ENCODE data around the gene WNT16. TPM values are rescaled to one million over a fixed set of nuclear protein-coding genes. Genes with fewer than 3 reads are reported as not detected.

WNT16 gene
- total and polyA plus RNA-seq, 7 experiments from 2014 or later = not detected

DNA sequence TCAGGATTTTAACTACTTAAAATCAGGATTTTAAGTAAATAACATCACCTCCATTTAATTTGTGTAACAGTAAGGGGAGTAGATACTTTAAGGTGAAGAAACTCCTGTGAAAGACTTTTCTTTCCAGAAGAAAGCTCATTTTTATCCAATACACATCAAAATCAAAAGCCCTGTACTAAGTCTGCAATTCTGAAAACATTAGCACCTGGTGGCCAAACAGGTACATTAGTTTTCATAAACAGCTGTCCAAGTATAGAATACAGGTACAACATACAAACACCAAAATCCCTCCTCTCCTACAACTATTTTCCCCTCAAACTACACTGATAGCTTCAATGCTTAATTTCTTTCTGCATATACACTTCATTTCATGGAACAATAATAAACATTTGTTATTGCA, 44.4 kb downstream of the WNT16 start:
- ChIA-PET POLR2A (interaction anchor here (0.8 kb wide), 1 partner anchor 14 kb away, joined by 3 read pairs; no protein-coding TSS in a partner anchor), CTCF (interaction anchor here (0.7 to 1.6 kb wide), 4 partner anchors 13 to 621 kb away, joined by 3 to 4 read pairs (median 3); no protein-coding TSS in a partner anchor)
- Mint-ChIP-seq H3K27ac (peak overlapping the region in 2 of 9 donors; percentile 7 to 62), H3K4me1 (peaks cover 4 to 47% (median 11%) of the 10 kb centered on the region in 7 donors), H3K4me3 (no peak overlapping the region), H3K27me3 (no peaks in the 10 kb centered on the region), H3K36me3 (peaks cover 10 to 31% (median 17%) of the 10 kb centered on the region in 5 donors), H3K9me3 (no peaks in the 10 kb centered on the region)
- Histone ChIP-seq H3K27ac (ENCODE audit: low read depth, low read length) (no peak overlapping the region), H3K9me3 (ENCODE audit: control insufficient read depth in 2 of 3, low read length in 3 of 3) (no peaks in the 10 kb centered on the region), H3K4me1 (ENCODE audit: control insufficient read depth in 2 of 2, insufficient read depth in 2 of 2, low read length in 2 of 2) (peaks cover 0 to 11% of the 10 kb centered on the region in 2 donors), H3K36me3 (ENCODE audit: control insufficient read depth in 2 of 3, insufficient read depth in 3 of 3, low read length in 3 of 3) (peaks cover 0 to 12% (median 0%) of the 10 kb centered on the region in 3 experiments), H3K27me3 (ENCODE audit: control insufficient read depth in 2 of 2, insufficient read depth in 2 of 2, low read length in 2 of 2) (no peaks in the 10 kb centered on the region), H3K4me3 (ENCODE audit: low read length) (no peak overlapping the region)
- no peak for DNase-seq
- intact Hi-C loops (cut with micrococcal nuclease) = no loop called here
- no peak for ATAC-seq

DNA sequence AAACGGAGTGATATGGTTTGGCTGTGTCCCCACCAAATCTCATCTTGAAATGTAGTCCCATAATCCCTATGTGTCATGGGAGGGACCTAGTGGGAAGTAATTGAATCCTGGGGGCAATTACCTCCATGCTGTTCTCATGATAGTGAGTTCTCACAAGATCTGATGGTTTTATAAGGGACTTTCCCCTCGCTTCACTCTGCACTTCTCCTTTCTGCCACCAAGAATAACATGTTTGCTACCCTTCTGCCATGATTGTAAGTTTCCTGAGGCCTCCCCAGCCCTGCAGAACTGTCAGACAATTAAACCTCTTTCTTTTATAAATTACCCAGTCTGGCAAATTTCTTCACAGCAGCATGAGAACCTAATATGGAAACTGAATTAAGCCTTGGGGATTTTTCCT, 48.2 kb downstream of the WNT16 start:
- intact Hi-C loops (cut with micrococcal nuclease) = no loop called here
- Mint-ChIP-seq H3K36me3 (peaks cover 9 to 26% (median 15%) of the 10 kb centered on the region in 5 donors), H3K4me3 (no peak overlapping the region), H3K9me3 (no peaks in the 10 kb centered on the region), H3K4me1 (peaks cover 4 to 37% (median 12%) of the 10 kb centered on the region in 7 donors), H3K27ac (peak overlapping the region in 1 of 9 donors; percentile 25), H3K27me3 (no peaks in the 10 kb centered on the region)
- Histone ChIP-seq H3K27me3 (ENCODE audit: control insufficient read depth in 2 of 2, insufficient read depth in 2 of 2, low read length in 2 of 2) (no peaks in the 10 kb centered on the region), H3K4me1 (ENCODE audit: control insufficient read depth in 2 of 2, insufficient read depth in 2 of 2, low read length in 2 of 2) (peaks cover 0 to 11% of the 10 kb centered on the region in 2 donors), H3K27ac (ENCODE audit: low read depth, low read length) (no peak overlapping the region), H3K9me3 (ENCODE audit: control insufficient read depth in 2 of 3, low read length in 3 of 3) (no peaks in the 10 kb centered on the region), H3K36me3 (ENCODE audit: control insufficient read depth in 2 of 3, insufficient read depth in 3 of 3, low read length in 3 of 3) (peaks cover 0 to 18% (median 0%) of the 10 kb centered on the region in 3 experiments), H3K4me3 (ENCODE audit: low read length) (no peak overlapping the region)
- DNase-seq = no peak
- CTCF ChIA-PET = no interaction called here
- POLR2A ChIA-PET = interaction anchor here (1.4 kb wide), 1 partner anchor 9 kb away, joined by 3 read pairs; no protein-coding TSS in a partner anchor
- ATAC-seq = no peak

DNA sequence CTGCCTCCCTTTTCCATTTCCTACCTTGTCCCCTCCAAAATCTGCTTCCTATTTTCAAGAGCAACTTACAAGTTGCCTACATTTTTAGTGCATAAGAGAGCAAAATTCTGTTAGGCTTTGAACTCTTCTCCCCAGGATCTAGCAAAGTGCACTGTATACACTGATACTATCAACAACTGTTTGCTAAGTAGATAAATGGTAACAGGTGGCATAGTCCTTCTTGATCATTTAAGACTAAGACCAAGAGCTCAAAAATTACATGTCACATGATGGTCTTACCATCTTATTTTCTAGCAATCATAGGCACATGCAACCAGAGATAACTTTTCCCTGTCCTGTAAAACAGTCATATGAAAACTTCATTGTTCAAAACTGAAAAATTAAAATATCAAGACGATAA, 51.1 kb downstream of the WNT16 start:
- CTCF ChIA-PET = no interaction called here
- peak overlapping the region in 1 of 9 donors; percentile 56 for H3K27ac Mint-ChIP-seq

DNA sequence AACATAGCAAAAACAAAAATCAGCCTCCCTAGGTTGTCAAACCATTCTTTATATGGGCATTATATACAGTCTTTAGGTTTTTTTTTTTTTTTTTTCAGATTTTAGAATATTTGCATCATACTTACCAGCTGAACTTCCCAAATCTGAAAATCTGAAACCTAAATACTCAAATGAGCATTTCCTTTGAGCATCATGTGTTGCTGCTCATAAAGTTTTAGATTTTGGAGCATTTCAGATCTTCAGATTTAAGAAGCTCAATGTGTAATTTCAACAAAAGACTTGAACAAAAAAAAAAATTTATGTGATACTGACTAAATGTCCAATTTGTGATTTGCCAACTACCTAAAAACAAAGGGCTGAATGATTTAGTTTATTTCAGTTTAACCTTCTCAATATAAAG, 53.7 kb downstream of the WNT16 start:
- DNase-seq = no peak
- H3K9me3 ChIP-seq (ENCODE audit: control insufficient read depth in 2 of 3, low read length in 3 of 3) = no peaks in the 10 kb centered on the region
- peaks cover 0 to 6% (median 0%) of the 10 kb centered on the region in 3 experiments for H3K36me3 ChIP-seq (ENCODE audit: control insufficient read depth in 2 of 3, insufficient read depth in 3 of 3, low read length in 3 of 3)
- no peak overlapping the region for H3K27ac ChIP-seq (ENCODE audit: low read depth, low read length)
- Mint-ChIP-seq H3K27ac (peak overlapping the region in 2 of 9 donors; percentile 48 to 55), H3K27me3 (no peaks in the 10 kb centered on the region), H3K36me3 (peaks cover 3 to 15% (median 8%) of the 10 kb centered on the region in 5 donors), H3K4me3 (no peak overlapping the region), H3K4me1 (peaks cover 22 to 55% (median 50%) of the 10 kb centered on the region in 7 donors), H3K9me3 (no peaks in the 10 kb centered on the region)
- H3K4me1 ChIP-seq (ENCODE audit: control insufficient read depth in 2 of 2, insufficient read depth in 2 of 2, low read length in 2 of 2) = peaks cover 0 to 32% of the 10 kb centered on the region in 2 donors
- no peak for ATAC-seq
- POLR2A ChIA-PET = interaction anchor here (0.9 kb wide), 1 partner anchor 16 kb away, joined by 3 read pairs; no protein-coding TSS in a partner anchor
- H3K4me3 ChIP-seq (ENCODE audit: low read length) = no peak overlapping the region
- CTCF ChIA-PET = interaction anchor here (1.0 kb wide), 1 partner anchor 19 kb away, joined by 3 read pairs; no protein-coding TSS in a partner anchor
- no peaks in the 10 kb centered on the region for H3K27me3 ChIP-seq (ENCODE audit: control insufficient read depth in 2 of 2, insufficient read depth in 2 of 2, low read length in 2 of 2)
- intact Hi-C loops (cut with micrococcal nuclease) = no loop called here

More for the DNA sequence above, 51.1 kb downstream of the WNT16 start:
- H3K36me3 ChIP-seq (ENCODE audit: control insufficient read depth in 2 of 3, insufficient read depth in 3 of 3, low read length in 3 of 3) = peaks cover 0 to 18% (median 0%) of the 10 kb centered on the region in 3 experiments
- DNase-seq = no peak
- no peak for ATAC-seq
- H3K9me3 ChIP-seq (ENCODE audit: control insufficient read depth in 2 of 3, low read length in 3 of 3) = no peaks in the 10 kb centered on the region
- no peaks in the 10 kb centered on the region for H3K27me3 Mint-ChIP-seq
- H3K9me3 Mint-ChIP-seq = no peaks in the 10 kb centered on the region
- peaks cover 0 to 17% of the 10 kb centered on the region in 2 donors for H3K4me1 ChIP-seq (ENCODE audit: control insufficient read depth in 2 of 2, insufficient read depth in 2 of 2, low read length in 2 of 2)
- intact Hi-C loops (cut with micrococcal nuclease) = loop anchor here in 1 of 2 donors (2.0 kb wide), 1 partner anchor 17 kb away; the partner anchor contains the start of gene FAM3C
- H3K4me3 Mint-ChIP-seq = no peak overlapping the region
- peaks cover 18 to 46% (median 28%) of the 10 kb centered on the region in 7 donors for H3K4me1 Mint-ChIP-seq
- H3K36me3 Mint-ChIP-seq = peaks cover 9 to 24% (median 16%) of the 10 kb centered on the region in 5 donors
- H3K27ac ChIP-seq (ENCODE audit: low read depth, low read length) = no peak overlapping the region
- no peak overlapping the region for H3K4me3 ChIP-seq (ENCODE audit: low read length)
- H3K27me3 ChIP-seq (ENCODE audit: control insufficient read depth in 2 of 2, insufficient read depth in 2 of 2, low read length in 2 of 2) = no peaks in the 10 kb centered on the region
- POLR2A ChIA-PET = interaction anchor here (1.2 kb wide), 1 partner anchor 15 kb away, joined by 3 read pairs; no protein-coding TSS in a partner anchor

DNA sequence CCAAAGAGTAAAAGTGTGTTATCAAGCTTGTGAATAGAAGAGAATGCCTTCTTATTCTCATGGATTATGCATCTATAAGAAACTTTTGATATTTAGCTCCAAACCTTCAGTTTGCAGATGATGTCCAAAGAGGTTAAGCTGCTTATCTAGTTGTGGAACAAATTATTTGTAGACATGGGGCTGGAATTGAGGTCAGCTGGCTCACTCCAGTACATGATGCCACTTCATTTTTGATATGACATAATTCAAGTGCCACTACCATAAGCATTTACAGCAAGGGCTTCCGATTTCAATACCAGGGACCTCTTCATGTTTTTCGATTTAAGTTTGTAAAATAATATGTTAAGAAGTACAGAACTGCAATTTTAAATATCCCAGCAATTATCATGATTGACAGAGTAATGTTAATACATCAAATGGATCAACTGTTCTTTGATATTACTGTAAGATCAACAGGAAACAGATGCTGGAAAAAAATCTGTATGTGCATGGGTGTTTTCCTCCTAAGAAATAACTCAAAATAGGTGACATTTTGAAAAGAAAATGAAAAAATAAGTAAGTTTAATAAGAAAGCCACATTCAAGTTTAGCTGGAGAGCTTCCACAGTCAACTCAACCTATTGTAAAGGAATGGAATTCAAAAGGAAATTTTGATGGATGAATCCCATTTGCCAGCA, 54.6 kb downstream of the WNT16 start:
- no peaks in the 10 kb centered on the region for H3K9me3 ChIP-seq (ENCODE audit: control insufficient read depth in 2 of 3, low read length in 3 of 3)
- H3K4me3 ChIP-seq (ENCODE audit: low read length) = no peak overlapping the region
- no peaks in the 10 kb centered on the region for H3K9me3 Mint-ChIP-seq
- no peaks in the 10 kb centered on the region for H3K27me3 ChIP-seq (ENCODE audit: control insufficient read depth in 2 of 2, insufficient read depth in 2 of 2, low read length in 2 of 2)
- H3K4me1 ChIP-seq (ENCODE audit: control insufficient read depth in 2 of 2, insufficient read depth in 2 of 2, low read length in 2 of 2) = peaks cover 0 to 32% of the 10 kb centered on the region in 2 donors
- peak overlapping the region in 4 of 10 donors; percentile 29 to 67 (median 59) for H3K4me3 Mint-ChIP-seq
- CTCF ChIA-PET = no interaction called here
- H3K4me1 Mint-ChIP-seq = peaks cover 22 to 59% (median 57%) of the 10 kb centered on the region in 7 donors
- peak overlapping the region in 5 of 9 donors; percentile 35 to 58 (median 55) for H3K27ac Mint-ChIP-seq
- peaks cover 0 to 13% (median 6%) of the 10 kb centered on the region in 5 donors for H3K36me3 Mint-ChIP-seq
- intact Hi-C loops (cut with micrococcal nuclease) = no loop called here
- no peaks in the 10 kb centered on the region for H3K27me3 Mint-ChIP-seq
- POLR2A ChIA-PET = interaction anchor here (0.9 to 1.1 kb wide), 3 partner anchors 10 to 15 kb away, joined by 3 read pairs; no protein-coding TSS in a partner anchor
- no peak for ATAC-seq
- H3K36me3 ChIP-seq (ENCODE audit: control insufficient read depth in 2 of 3, insufficient read depth in 3 of 3, low read length in 3 of 3) = peaks cover 0 to 6% (median 0%) of the 10 kb centered on the region in 3 experiments
- no peak for DNase-seq
- no peak overlapping the region for H3K27ac ChIP-seq (ENCODE audit: low read depth, low read length)

DNA sequence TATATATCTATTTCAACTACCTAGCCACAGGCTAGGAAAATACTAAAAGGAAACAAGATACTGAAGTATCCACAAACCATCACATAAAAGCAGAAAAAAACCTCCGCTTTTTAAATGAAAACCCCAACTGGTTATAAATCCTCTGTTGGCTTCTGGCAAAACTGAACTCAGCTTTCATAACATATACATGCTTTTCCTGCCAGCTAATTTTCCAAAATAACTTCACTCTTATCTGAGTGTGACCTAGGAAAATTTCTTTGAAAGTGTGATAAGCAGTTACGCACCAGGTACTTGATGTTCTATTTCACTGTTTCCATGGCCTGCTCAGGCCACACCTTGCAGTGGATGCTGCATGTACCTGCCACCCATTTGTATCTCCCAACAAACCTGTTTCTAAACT, 55.5 kb downstream of the WNT16 start:
- Histone ChIP-seq H3K4me1 (ENCODE audit: control insufficient read depth in 2 of 2, insufficient read depth in 2 of 2, low read length in 2 of 2) (peaks cover 2 to 32% of the 10 kb centered on the region in 2 donors), H3K4me3 (ENCODE audit: low read length) (no peak overlapping the region), H3K9me3 (ENCODE audit: control insufficient read depth in 2 of 3, low read length in 3 of 3) (no peaks in the 10 kb centered on the region), H3K36me3 (ENCODE audit: control insufficient read depth in 2 of 3, insufficient read depth in 3 of 3, low read length in 3 of 3) (peaks cover 0 to 5% (median 0%) of the 10 kb centered on the region in 3 experiments), H3K27ac (ENCODE audit: low read depth, low read length) (no peak overlapping the region), H3K27me3 (ENCODE audit: control insufficient read depth in 2 of 2, insufficient read depth in 2 of 2, low read length in 2 of 2) (no peaks in the 10 kb centered on the region)
- H3K27ac Mint-ChIP-seq = peak overlapping the region in 4 of 9 donors; percentile 10 to 55 (median 33)
- CTCF ChIA-PET = no interaction called here
- H3K9me3 Mint-ChIP-seq = no peaks in the 10 kb centered on the region
- peaks cover 22 to 68% (median 66%) of the 10 kb centered on the region in 7 donors for H3K4me1 Mint-ChIP-seq
- H3K36me3 Mint-ChIP-seq = peaks cover 0 to 13% (median 6%) of the 10 kb centered on the region in 5 donors
- intact Hi-C loops (cut with micrococcal nuclease) = loop anchor here (1.0 kb wide), 2 partner anchors 12 to 15 kb away; partner anchors contain the start of gene FAM3C (in 1 of the 2)
- H3K4me3 Mint-ChIP-seq = peak overlapping the region in 6 of 10 donors; percentile 17 to 67 (median 54)
- no peak for ATAC-seq
- POLR2A ChIA-PET = interaction anchor here (0.8 to 1.1 kb wide), 4 partner anchors 9 to 14 kb away, joined by 3 to 4 read pairs (median 4); partner anchors contain the start of gene FAM3C
- H3K27me3 Mint-ChIP-seq = no peaks in the 10 kb centered on the region
- DNase-seq = no peak
